Memory B cell (primary cell): ENCODE measurements around the gene KIAA0232.

Experiments
- ATAC-seq: fragments of 150-1000 bp; cut with Tn5 transposase; 2 replicates; pipeline ENCODE4 v1.10.0; 2021; ENCODE audit warnings: low read depth, mild to moderate bottlenecking, moderate library complexity
- DNase-seq, 2 donors: peaks; one replicate each; pipeline ENCODE4 v3.0.0; 2022; ENCODE audit warnings: low spot score in 2 of 2
- H3K27ac Mint-ChIP-seq: one replicate; pipeline ENCODE4 v1.8.0; 2022; ENCODE audit warnings: mild to moderate bottlenecking, moderate library complexity, mixed read lengths
- H3K27me3 Mint-ChIP-seq: one replicate; pipeline ENCODE4 v1.8.0; 2022; ENCODE audit warnings: mixed read lengths
- H3K36me3 Mint-ChIP-seq: one replicate; pipeline ENCODE4 v1.8.0; 2022; ENCODE audit warnings: mild to moderate bottlenecking, mixed read lengths
- H3K4me1 Mint-ChIP-seq: one replicate; pipeline ENCODE4 v1.8.0; 2022; ENCODE audit warnings: mixed read lengths
- H3K4me3 Mint-ChIP-seq: one replicate; pipeline ENCODE4 v1.8.0; 2022; ENCODE audit warnings: mild to moderate bottlenecking, moderate library complexity, mixed read lengths
- H3K9me3 Mint-ChIP-seq: one replicate; pipeline ENCODE4 v1.8.0; 2022; ENCODE audit warnings: mixed read lengths

KIAA0232 gene

DNA sequence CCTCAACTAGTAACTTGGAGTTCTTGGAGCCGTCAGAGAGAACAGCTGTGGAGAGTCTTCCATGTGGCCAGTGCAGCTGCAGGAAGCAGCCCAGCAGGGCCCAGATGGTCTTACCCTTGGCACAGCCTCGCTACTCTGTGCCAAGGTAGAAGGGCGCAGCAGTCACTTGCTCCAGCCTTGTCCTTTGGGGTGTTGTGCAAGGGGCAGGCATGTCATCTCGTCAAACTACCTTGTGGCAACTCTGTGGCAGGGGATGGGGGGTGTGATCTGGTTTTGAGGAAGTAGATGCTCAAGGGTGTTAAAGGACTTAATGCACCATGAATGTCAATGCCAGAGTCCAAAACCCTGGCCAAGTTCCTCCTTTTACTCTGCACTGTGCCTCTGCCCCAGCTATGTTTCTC is 92.9 kb downstream of the KIAA0232 start:
- peak; percentile 96 for ATAC-seq
- H3K4me1 Mint-ChIP-seq: peaks cover 19% of the 10 kb centered on the region
- no peak overlapping the region for H3K4me3 Mint-ChIP-seq
- H3K27ac Mint-ChIP-seq: no peak overlapping the region
- no peaks in the 10 kb centered on the region for H3K27me3 Mint-ChIP-seq
- H3K9me3 Mint-ChIP-seq: no peaks in the 10 kb centered on the region
- DNase-seq: peak in 1 of 2 donors; percentile 30
- H3K36me3 Mint-ChIP-seq: peaks cover 28% of the 10 kb centered on the region

DNA sequence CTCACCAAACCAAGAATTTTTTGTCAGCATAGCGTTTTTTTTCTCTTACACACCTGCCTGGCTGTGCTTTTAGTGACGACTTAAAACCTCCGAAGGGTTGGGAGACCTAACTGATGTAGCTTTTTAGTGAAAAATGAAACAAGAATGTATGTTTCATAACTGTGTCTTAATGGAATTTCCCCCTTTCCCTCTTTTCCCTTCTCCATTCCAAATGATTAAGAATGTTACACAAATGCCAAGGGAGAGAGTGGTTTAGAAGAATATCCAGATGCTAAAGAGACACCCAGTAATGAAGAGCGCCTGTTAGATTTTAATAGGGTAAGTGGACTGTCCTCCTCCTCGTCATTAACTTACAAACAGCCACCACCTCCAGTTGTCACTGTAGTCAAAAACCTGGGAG is 93.9 kb downstream of the KIAA0232 start:
- DNase-seq (no peak), ATAC-seq (no peak)
- Mint-ChIP-seq H3K36me3 (peaks cover 30% of the 10 kb centered on the region), H3K27ac (no peak overlapping the region), H3K27me3 (no peaks in the 10 kb centered on the region), H3K4me3 (no peak overlapping the region), H3K9me3 (no peaks in the 10 kb centered on the region), H3K4me1 (peaks cover 19% of the 10 kb centered on the region)

DNA sequence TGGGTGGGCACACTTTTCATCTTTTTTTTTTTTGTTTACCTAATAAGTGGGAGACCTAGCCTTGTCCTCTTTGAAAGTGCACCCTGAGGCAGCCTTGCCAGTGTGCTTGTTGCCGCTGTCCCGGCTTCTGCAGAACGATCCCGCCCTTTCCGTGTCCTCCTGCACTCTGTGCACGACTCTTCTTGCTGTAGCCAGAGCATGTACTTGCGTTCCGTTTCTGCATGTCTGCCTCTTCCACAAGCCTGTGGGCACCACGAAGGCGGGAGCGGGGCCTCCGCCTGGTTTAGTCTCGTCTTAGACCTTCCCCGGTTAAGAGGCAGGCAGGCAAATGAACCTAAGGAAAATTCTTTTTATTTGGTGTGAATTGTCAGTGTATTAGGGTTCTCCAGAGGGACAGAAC is 94.5 kb downstream of the KIAA0232 start:
- Mint-ChIP-seq H3K27ac (no peak overlapping the region), H3K27me3 (no peaks in the 10 kb centered on the region), H3K4me1 (peaks cover 16% of the 10 kb centered on the region), H3K9me3 (no peaks in the 10 kb centered on the region), H3K36me3 (peaks cover 30% of the 10 kb centered on the region), H3K4me3 (no peak overlapping the region)
- DNase-seq (no peak), ATAC-seq (no peak)

GRCh38 chr4:6878451-6879059 is 96.0 kb downstream of the KIAA0232 start:
- H3K9me3 Mint-ChIP-seq: no peaks in the 10 kb centered on the region
- no peaks in the 10 kb centered on the region for H3K27me3 Mint-ChIP-seq
- peaks cover 32% of the 10 kb centered on the region for H3K36me3 Mint-ChIP-seq
- no peak for DNase-seq
- peaks cover 14% of the 10 kb centered on the region for H3K4me1 Mint-ChIP-seq
- no peak overlapping the region for H3K4me3 Mint-ChIP-seq
- ATAC-seq: no peak
- H3K27ac Mint-ChIP-seq: no peak overlapping the region

DNA sequence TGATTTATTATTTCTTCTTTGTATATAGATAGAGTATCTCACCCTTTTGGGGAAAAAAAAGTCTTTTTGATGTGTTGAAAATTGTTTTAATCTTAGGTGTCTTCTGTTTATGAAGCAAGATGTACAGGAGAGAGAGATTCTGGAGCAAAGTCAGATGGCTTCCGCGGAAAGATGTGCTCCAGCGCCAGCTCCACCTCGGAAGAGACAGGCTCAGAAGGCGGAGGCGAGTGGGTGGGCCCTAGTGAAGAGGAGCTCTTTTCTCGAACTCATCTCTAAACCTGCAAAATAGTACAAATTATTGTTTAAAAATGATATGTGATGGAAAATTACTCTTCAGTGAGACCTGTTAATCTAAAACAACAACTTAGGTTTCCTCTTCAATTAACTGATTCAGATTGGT is 98.2 kb downstream of the KIAA0232 start:
- peaks cover 33% of the 10 kb centered on the region for H3K36me3 Mint-ChIP-seq
- no peak for ATAC-seq

DNA sequence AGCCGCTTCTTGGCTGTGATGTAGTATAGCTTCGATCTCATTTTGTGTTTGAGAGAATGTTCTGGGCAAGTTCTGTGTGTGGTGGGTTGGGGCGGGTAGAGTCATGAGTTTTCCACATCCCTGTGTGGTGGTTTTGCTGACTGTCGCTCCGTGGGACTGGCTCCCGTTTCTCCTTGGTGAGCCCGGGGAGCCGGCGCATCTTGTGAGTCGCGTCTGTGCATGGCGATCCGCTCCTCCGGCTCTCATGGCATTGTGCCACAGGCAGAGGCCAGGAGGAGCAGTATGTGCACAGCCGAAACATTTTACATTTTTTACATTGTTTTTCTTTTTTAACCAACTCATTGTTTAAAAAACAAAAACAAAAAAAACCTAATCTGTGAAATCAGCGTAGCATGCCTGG is 99.4 kb downstream of the KIAA0232 start:
- Mint-ChIP-seq H3K27ac (no peak overlapping the region), H3K4me1 (no peaks in the 10 kb centered on the region), H3K36me3 (peaks cover 28% of the 10 kb centered on the region), H3K27me3 (no peaks in the 10 kb centered on the region), H3K4me3 (no peak overlapping the region), H3K9me3 (no peaks in the 10 kb centered on the region)
- no peak for ATAC-seq
- no peak for DNase-seq

More for the DNA sequence above, 98.2 kb downstream of the KIAA0232 start:
- no peaks in the 10 kb centered on the region for H3K9me3 Mint-ChIP-seq
- H3K4me3 Mint-ChIP-seq: no peak overlapping the region
- DNase-seq: no peak
- peaks cover 6% of the 10 kb centered on the region for H3K4me1 Mint-ChIP-seq
- no peaks in the 10 kb centered on the region for H3K27me3 Mint-ChIP-seq
- no peak overlapping the region for H3K27ac Mint-ChIP-seq

DNA sequence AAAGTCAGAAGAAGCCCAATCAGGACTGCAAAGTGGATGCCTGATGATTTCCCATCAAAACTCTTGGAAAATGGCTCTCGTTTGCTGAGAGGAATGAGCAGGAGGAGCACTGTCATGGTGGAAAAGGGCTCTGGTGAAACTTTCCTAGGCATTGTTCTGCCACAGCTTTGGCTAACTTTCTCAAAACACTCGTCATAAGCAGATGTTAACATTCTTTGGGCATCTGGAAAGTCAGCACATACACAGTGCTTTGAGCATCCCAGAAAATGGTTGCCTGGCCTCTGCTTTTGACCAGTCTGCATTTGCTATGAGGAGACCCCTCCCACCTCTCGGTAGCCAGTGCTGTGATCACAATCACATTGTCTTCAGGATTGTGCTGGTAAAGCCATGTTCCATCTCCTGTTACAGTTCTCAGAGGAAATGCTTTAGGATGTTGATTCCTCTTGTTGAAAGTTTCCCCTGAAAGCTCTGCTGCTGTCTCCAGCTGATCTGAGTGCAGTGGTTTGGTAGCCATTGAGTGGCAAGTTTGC is 101.9 kb downstream of the KIAA0232 start:
- no peaks in the 10 kb centered on the region for H3K27me3 Mint-ChIP-seq
- no peak overlapping the region for H3K27ac Mint-ChIP-seq
- DNase-seq (no peak), ATAC-seq (no peak)
- H3K4me1 Mint-ChIP-seq: peaks cover 2% of the 10 kb centered on the region
- H3K4me3 Mint-ChIP-seq: no peak overlapping the region
- H3K9me3 Mint-ChIP-seq: no peaks in the 10 kb centered on the region
- H3K36me3 Mint-ChIP-seq: peaks cover 11% of the 10 kb centered on the region

DNA sequence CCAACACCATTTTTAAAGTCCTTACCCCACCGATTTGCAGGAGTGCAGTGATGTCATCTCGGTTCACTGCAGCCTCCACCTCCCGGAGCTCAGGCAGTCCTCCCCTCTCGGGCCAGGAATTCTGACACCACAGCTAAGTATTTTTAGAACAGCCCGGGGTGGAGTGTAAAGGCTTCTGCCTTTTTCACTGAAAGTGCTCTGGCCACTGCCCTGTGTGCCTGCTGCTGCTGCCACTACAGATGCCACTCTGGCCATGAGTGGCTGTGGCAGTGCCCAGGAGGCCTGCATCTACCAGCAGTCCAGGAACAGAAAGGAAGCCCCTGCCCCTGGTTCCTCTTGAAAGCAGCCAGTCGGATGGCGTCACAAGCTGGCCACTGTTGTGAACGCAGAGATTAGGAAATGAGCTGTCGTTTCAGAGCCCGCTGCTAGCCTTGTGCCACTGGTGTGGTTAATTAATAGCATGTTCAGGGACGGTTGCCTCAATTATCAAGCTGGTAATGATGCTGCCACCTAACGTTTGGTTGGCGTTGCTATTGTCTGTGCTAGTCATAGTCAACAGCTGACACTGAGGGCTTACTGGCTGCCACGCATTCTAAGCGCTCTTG is 103.5 kb downstream of the KIAA0232 start:
- no peaks in the 10 kb centered on the region for H3K27me3 Mint-ChIP-seq
- no peak overlapping the region for H3K27ac Mint-ChIP-seq
- peaks cover 4% of the 10 kb centered on the region for H3K36me3 Mint-ChIP-seq
- peak; percentile 62 for ATAC-seq
- no peaks in the 10 kb centered on the region for H3K9me3 Mint-ChIP-seq
- H3K4me1 Mint-ChIP-seq: peaks cover 2% of the 10 kb centered on the region
- no peak for DNase-seq
- H3K4me3 Mint-ChIP-seq: no peak overlapping the region

DNA sequence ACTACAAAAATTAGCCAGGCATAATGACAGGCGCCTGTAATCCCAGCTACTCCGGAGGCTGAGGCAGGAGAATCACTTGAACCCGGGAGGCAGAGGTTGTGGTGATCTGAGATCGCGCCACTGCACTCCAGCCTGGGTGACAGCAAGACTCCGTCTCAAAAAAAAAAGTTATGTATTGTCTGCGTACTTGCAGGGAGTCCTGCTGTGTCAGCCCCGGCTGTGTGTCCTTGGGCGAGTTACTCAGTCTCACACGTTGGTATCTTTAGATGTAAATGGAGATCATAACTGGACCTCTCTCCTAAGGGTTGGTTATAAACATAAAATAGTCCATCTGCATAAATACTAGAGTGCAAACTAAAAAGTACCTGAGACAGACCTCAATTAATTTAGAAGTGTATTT is 104.4 kb downstream of the KIAA0232 start:
- Mint-ChIP-seq H3K9me3 (no peaks in the 10 kb centered on the region), H3K27ac (no peak overlapping the region), H3K4me3 (no peak overlapping the region), H3K4me1 (peaks cover 2% of the 10 kb centered on the region), H3K27me3 (no peaks in the 10 kb centered on the region), H3K36me3 (peaks cover 4% of the 10 kb centered on the region)
- DNase-seq: no peak
- ATAC-seq: no peak

DNA sequence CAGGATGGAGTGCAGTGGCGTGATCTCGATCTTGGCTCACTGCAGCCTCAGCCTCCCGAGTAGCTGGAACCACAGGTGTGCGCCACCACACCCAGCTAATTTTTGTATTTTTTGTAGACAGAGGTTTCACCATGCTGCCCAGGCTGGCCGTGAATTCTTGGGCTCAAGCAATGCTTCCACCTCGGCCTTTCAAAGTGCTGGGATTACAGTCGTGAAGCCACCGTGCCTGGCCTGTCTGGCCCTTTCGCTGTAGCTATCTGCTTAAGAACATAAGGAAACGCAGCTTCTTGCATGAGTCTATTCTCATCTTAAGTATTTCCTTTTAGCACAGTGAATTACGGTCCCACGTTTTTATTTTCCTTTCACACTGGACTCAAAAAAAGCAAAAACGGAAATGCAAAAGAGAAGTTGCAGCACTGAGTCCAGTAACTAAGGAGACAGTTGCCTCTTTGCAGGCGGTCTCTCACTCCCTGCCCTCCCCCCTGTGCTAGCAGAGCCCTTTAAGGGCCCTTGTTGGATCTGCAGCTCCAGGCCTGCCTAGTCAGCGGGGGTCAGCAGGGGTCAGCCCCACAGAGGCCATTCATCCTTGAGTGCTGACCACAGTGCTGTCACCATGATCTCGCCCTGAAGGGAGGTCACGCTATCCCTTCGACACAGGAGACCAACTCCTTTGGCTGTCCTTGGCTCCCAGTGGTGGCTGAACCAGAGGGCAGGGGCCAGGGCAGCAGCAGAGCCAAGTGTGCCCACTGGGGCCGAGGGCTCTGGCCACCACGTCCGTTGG is 105.3 kb downstream of the KIAA0232 start:
- Mint-ChIP-seq H3K4me1 (peaks cover 2% of the 10 kb centered on the region), H3K36me3 (peaks cover 2% of the 10 kb centered on the region), H3K4me3 (no peak overlapping the region), H3K27ac (no peak overlapping the region), H3K9me3 (no peaks in the 10 kb centered on the region), H3K27me3 (no peaks in the 10 kb centered on the region)
- ATAC-seq: no peak
- no peak for DNase-seq

- H3K27ac Mint-ChIP-seq: no peak overlapping the region
- DNase-seq (no peak), ATAC-seq (no peak)
- H3K36me3 Mint-ChIP-seq: peaks cover 1% of the 10 kb centered on the region
- peaks cover 2% of the 10 kb centered on the region for H3K4me1 Mint-ChIP-seq
- no peaks in the 10 kb centered on the region for H3K27me3 Mint-ChIP-seq
- no peak overlapping the region for H3K4me3 Mint-ChIP-seq
- H3K9me3 Mint-ChIP-seq: no peaks in the 10 kb centered on the region
These were observed 106.1 kb downstream of the KIAA0232 start for GRCh38 chr4:6888506-6889071.

GRCh38 chr4:6889101-6889735 is 106.7 kb downstream of the KIAA0232 start:
- Mint-ChIP-seq H3K4me3 (no peak overlapping the region), H3K36me3 (peaks cover 1% of the 10 kb centered on the region), H3K27ac (no peak overlapping the region), H3K27me3 (no peaks in the 10 kb centered on the region), H3K9me3 (no peaks in the 10 kb centered on the region), H3K4me1 (peaks cover 2% of the 10 kb centered on the region)
- DNase-seq: no peak
- no peak for ATAC-seq

DNA sequence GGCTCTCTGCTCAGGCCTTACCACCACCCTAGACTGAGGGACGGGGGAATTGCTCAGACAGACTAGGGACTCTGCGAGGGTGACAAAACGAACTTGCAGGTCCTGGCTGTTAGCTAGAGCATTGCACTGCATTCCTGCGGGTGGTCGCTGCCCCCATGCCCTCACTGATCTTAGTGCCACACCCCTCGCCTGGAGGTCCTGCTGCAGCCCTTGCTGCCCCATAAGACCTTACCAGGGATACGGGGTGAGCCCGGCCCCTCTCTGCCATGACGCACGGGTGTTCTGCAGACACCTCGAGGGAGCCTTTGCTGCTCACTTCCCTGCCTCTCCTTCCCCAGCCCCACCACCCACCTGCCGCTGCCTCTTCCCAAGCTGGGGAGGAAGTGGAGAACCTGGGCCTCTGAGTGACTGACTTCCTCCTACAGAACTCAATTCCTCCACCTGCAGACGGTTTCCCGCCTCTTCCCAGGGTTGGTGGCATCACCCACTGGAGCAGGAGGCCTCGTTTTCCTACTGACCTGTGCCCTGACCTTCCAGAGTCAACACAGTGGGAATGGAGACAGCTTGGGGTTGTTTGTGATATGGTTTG is 107.3 kb downstream of the KIAA0232 start:
- H3K4me3 Mint-ChIP-seq: no peak overlapping the region
- peaks cover 1% of the 10 kb centered on the region for H3K36me3 Mint-ChIP-seq
- H3K27ac Mint-ChIP-seq: no peak overlapping the region
- H3K9me3 Mint-ChIP-seq: no peaks in the 10 kb centered on the region
- ATAC-seq: no peak
- DNase-seq: no peak
- H3K27me3 Mint-ChIP-seq: no peaks in the 10 kb centered on the region
- peaks cover 2% of the 10 kb centered on the region for H3K4me1 Mint-ChIP-seq
